Spinal cord (tissue), 10 donors: ENCODE results near the gene SLC8A1. TPM values are rescaled to one million over a fixed set of nuclear protein-coding genes. Genes with fewer than 3 reads are reported as not detected.

Source experiments
- DNase-seq, 6 donors: peaks; one replicate each; pipeline versions ENCODE4 v3.0.0 to v3.0.0-alpha.2; 2013 to 2015; ENCODE audit warnings: low spot score in 6 of 6, low read depth in 4 of 6
- H3K27ac ChIP-seq: one replicate; pipeline ENCODE4 v1.5.1; 2013; ENCODE audit warnings: low read depth, low read length, control low read depth
- H3K27me3 ChIP-seq: one replicate; pipeline ENCODE4 v1.6.1; 2013; ENCODE audit warnings: low read length; ENCODE audit not compliant: control insufficient read depth, insufficient read depth
- H3K36me3 ChIP-seq: one replicate; pipeline ENCODE4 v1.6.1; 2013; ENCODE audit warnings: low read length; ENCODE audit not compliant: control insufficient read depth, insufficient read depth
- H3K4me1 ChIP-seq: one replicate; pipeline ENCODE4 v1.6.1; 2013; ENCODE audit warnings: low read length; ENCODE audit not compliant: control insufficient read depth, insufficient read depth
- H3K4me3 ChIP-seq: one replicate; pipeline ENCODE4 v1.5.1; 2013; ENCODE audit warnings: low read depth, low read length, control low read depth
- H3K9me3 ChIP-seq: one replicate; pipeline ENCODE4 v1.6.1; 2013; ENCODE audit warnings: low read length; ENCODE audit not compliant: control insufficient read depth, insufficient read depth
- WGBS: methylation state at CpG from one replicate; pipeline ENCODE4 v1.1.5; 2013; ENCODE audit warnings: missing lambda C conversion rate; ENCODE audit not compliant: insufficient coverage; 5-methylcytosine and 5-hydroxymethylcytosine counted together
- polyA plus RNA-seq, 2 donors: library from polyadenylated mRNA; unstranded; fragments of 120-200 nt; gene quantifications; one replicate each; pipeline ENCODE4 v1.2.1, GENCODE V29; 2013; ENCODE audit not compliant: insufficient read length in 2 of 2
- total RNA-seq, 2 donors: library from RNA; depleted of rRNA in 1 of 2; stranded (reverse); fragments of 120-200 nt in 1 of 2; fragments of >200 nt in 1 of 2; gene quantifications; one replicate each; pipeline versions ENCODE4 v1.2.3 to v1.2.4, GENCODE V29; 2013 to 2014
- donor health status: healthy.

The SLC8A1 gene
- total and polyA plus RNA-seq, 4 donors: 21.9 to 137 (median 56.3) TPM

DNA sequence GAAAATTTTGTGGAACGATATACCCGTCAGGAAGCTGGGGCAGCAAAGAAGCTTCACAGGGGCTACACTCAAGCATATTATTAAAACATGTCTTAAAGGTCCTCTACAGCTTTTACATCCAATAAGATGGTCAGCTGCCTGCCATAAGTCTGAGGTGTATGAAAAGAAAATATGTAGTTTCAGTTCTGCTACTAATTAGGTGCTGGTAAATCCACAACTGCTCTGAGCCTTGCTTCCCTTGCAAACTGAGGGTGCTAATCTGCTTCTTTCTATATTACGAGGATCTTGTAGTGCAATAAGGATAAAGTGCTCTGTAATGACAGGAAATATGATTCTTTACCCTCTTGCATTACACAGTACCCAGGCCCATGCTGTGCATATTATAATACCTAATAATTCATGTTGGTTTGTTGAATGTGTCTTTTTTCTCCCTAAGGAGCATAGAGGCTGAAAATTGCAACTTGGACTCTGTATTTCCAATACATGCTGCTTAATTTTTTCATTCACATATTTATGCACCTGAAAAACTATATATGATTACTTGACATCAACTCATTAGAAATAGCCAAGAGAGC lies 14.5 kb upstream of the SLC8A1 start:
- H3K36me3 ChIP-seq: no peaks in the 10 kb centered on the region
- DNase-seq: peak in 1 of 6 donors; percentile 75
- H3K27ac ChIP-seq: no peak overlapping the region
- no CpG with 5 or more reads among the region's 3 CpGs for WGBS
- H3K9me3 ChIP-seq: no peaks in the 10 kb centered on the region
- H3K4me1 ChIP-seq: no peaks in the 10 kb centered on the region
- H3K4me3 ChIP-seq: no peak overlapping the region
- H3K27me3 ChIP-seq: no peaks in the 10 kb centered on the region

DNA sequence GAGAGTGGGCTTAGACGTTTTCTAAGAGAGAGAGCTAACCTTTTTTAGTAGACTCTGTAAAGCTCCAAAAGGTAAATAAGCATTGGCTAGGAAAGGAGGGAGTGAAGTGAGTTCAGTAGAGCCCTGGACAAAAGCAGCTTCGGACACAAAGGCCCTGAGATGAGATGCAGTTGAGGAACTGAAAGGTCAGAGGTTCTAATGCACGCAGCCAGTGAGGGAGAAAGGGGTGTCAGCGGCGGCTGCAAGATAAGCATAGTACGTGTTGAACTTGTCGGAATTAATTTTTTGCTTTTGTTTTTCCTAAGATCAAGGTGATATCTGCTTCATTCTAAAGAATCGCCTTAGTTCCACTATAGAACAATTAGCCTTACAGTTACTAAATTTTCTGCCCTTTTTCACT lies 11.2 kb upstream of the SLC8A1 start:
- no peak overlapping the region for H3K4me3 ChIP-seq
- 67% methylated on average over 7 of the region's 8 CpGs for WGBS

DNA sequence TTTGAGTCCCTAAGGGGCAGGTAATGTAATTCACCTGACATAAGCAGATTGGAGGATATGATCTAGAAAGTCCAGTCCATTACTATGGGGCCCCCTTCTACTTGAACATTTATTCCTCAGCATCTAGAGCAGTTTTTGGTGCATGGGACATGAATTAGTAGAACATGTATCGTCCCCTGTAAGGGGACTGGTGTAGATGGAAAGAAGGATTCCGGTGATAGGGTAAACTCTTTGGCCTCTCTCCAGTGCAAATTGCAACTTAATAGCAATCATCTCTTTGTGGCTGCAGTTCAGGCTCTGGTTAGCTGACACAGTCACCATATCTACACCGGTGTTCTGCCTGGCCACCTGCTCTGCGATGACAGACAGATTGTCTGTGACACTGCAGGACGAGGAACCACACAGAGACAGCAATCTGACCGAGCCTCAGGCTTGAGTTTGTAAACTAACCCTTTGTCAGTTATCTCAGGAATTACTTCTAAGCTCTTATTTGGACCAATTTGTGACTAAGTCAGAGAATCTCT lies 6.4 kb upstream of the SLC8A1 start:
- WGBS: 52% methylated on average over 5 of the region's 6 CpGs
- H3K36me3 ChIP-seq: no peaks in the 10 kb centered on the region

More for the DNA sequence above, 11.2 kb upstream of the SLC8A1 start:
- H3K36me3 ChIP-seq: no peaks in the 10 kb centered on the region
- no peaks in the 10 kb centered on the region for H3K27me3 ChIP-seq
- no peak for DNase-seq
- no peak overlapping the region for H3K27ac ChIP-seq
- no peaks in the 10 kb centered on the region for H3K9me3 ChIP-seq
- no peaks in the 10 kb centered on the region for H3K4me1 ChIP-seq

DNA sequence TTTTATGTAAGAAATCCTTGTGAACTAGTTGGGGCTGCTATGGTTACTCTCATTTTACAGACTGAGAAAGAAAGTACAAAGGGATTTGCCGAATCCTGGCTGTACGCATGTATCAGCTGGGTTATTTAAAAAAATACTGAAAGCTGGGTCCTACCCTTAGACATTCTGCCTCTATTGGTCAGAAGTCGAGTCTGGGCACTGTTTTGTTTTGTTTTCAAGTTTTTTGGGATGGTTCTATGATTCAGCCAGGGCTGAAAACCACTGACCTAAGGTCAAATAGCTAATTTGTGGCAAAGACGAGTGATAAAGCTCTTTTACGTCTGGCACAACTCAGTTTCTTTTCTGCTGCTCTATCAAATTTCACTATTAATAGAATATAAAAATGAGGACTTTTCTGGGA lies 5.9 kb upstream of the SLC8A1 start:
- no peak overlapping the region for H3K4me3 ChIP-seq

More for the DNA sequence above, 6.4 kb upstream of the SLC8A1 start:
- H3K4me1 ChIP-seq: no peaks in the 10 kb centered on the region
- no peaks in the 10 kb centered on the region for H3K9me3 ChIP-seq
- no peak overlapping the region for H3K4me3 ChIP-seq
- H3K27me3 ChIP-seq: no peaks in the 10 kb centered on the region
- no peak for DNase-seq
- H3K27ac ChIP-seq: no peak overlapping the region

DNA sequence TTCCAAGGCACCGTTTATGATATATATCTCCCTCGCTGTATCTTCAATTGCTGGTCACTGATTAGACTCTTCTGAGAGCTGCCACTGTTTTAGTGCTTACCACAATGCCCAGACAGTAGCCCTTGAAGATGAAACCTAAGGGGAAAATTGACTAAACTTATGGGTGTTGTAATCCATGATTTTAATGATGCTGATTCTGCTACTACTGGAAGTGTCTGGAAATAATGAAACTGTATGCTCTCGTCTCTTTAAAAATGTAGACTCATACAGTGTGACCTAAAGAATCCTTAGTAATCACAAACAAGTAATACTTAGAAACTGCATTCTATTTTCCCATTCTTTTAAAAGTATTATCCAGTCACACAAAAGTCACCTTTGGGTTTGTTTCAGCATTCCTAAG lies 5.5 kb upstream of the SLC8A1 start:
- WGBS: no CpG with 5 or more reads among the region's 3 CpGs
- no peak for DNase-seq
- no peaks in the 10 kb centered on the region for H3K36me3 ChIP-seq

More for the DNA sequence above, 5.9 kb upstream of the SLC8A1 start:
- Histone ChIP-seq H3K9me3 (no peaks in the 10 kb centered on the region), H3K36me3 (no peaks in the 10 kb centered on the region), H3K4me1 (no peaks in the 10 kb centered on the region), H3K27me3 (no peaks in the 10 kb centered on the region), H3K27ac (no peak overlapping the region)
- 27% methylated on average over 2 of the region's 5 CpGs for WGBS
- no peak for DNase-seq

DNA sequence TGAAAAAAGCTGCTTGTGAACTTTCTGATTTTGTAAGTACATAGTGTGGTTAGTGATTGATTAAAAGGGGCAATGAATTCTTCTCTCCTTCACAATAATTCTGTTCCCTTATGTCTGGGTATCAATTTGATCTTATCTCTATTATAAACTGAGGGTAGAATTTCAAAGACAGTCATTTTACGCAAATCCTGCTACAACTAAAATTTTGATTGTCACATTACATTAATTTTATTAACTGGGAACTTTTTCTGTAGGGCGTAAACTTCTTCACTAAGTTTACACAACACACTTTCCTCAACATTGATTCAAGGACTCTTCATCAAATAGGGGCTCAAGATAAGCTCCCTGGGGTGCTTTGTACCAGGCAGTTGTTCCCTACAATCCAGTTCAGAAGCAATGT lies 5.0 kb upstream of the SLC8A1 start:
- no peaks in the 10 kb centered on the region for H3K4me1 ChIP-seq
- H3K27ac ChIP-seq: no peak overlapping the region
- H3K9me3 ChIP-seq: peaks cover 1% of the 10 kb centered on the region
- no peak overlapping the region for H3K4me3 ChIP-seq
- no peaks in the 10 kb centered on the region for H3K27me3 ChIP-seq
- DNase-seq: no peak
- H3K36me3 ChIP-seq: no peaks in the 10 kb centered on the region
- WGBS: 100% methylated on average over 1 of the region's 2 CpGs

More for the DNA sequence above, 5.5 kb upstream of the SLC8A1 start:
- Histone ChIP-seq H3K9me3 (peaks cover 1% of the 10 kb centered on the region), H3K27ac (no peak overlapping the region), H3K4me3 (no peak overlapping the region), H3K27me3 (no peaks in the 10 kb centered on the region), H3K4me1 (no peaks in the 10 kb centered on the region)

DNA sequence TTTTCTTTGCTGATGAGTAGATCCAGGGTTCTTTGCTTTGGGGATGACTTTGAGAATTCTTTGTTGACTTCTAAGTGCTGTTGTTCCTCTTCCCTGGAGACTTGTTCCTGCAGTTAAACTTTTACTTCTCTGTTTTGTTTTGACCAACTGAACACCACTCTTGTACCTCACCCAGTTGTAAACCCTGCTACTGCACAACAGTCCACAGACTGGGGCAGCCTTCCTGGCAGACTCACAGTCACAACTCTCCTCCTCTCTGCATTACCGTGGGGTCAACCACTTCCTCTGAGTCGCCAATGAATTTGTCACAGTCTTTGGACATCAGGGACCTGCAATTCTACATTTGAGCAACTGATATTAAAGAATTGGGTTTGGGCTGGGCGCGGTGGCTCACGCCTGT lies 3.8 kb upstream of the SLC8A1 start:
- DNase-seq: no peak
- H3K4me3 ChIP-seq: no peak overlapping the region
- WGBS: no CpG with 5 or more reads among the region's 5 CpGs
- no peaks in the 10 kb centered on the region for H3K27me3 ChIP-seq
- no peak overlapping the region for H3K27ac ChIP-seq
- H3K36me3 ChIP-seq: no peaks in the 10 kb centered on the region
- peaks cover 4% of the 10 kb centered on the region for H3K4me1 ChIP-seq
- H3K9me3 ChIP-seq: peaks cover 1% of the 10 kb centered on the region

DNA sequence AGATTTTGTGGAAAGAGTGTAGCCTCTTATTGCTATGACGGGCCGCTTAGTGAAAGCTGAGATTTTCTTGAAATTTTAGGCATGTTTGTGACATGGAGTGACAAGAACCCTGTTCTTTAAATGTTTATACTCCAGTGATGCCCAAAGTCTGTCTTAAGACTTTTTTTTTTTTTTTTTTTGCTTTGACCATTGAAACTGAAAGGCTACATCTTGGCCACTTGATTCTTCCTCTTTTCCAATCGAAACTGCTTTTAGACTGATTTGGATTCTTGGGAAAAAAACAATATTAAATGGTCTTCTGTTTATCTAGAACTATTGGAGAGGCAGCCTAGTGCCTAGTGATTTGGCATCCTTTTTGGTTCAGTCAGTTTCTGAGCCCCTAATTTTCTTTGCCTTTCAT lies 2.4 kb upstream of the SLC8A1 start:
- peaks cover 4% of the 10 kb centered on the region for H3K4me1 ChIP-seq
- 63% methylated on average over 2 of the region's 3 CpGs for WGBS
- no peaks in the 10 kb centered on the region for H3K36me3 ChIP-seq
- peaks cover 1% of the 10 kb centered on the region for H3K9me3 ChIP-seq
- DNase-seq: no peak
- H3K27me3 ChIP-seq: no peaks in the 10 kb centered on the region
- no peak overlapping the region for H3K4me3 ChIP-seq
- H3K27ac ChIP-seq: no peak overlapping the region

DNA sequence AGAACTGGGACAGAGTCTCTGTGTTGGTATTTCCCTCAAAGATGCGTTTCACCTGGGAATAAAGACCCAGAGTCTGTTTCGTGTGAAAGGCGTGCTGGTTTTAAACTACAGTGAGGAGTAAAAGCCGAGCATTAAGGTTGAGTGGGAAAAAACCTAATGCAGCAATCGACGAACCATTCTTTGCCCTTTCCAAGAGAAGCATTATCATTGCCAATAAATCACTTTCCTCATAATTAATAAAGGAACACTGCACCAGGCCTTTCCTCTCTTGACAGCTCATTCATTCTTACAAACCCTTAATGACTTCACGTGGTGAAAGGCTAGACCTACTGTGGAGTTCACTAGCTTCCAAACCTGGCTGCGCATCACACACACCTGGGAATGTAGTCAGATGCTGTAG lies 896 bp upstream of the SLC8A1 start:
- H3K27me3 ChIP-seq: no peaks in the 10 kb centered on the region
- H3K4me1 ChIP-seq: peaks cover 4% of the 10 kb centered on the region
- H3K4me3 ChIP-seq: peak overlapping the region; percentile 54
- H3K27ac ChIP-seq: peak overlapping the region; percentile 74
- 50% methylated on average over 4 of the region's 8 CpGs for WGBS
- H3K9me3 ChIP-seq: peaks cover 1% of the 10 kb centered on the region
- DNase-seq: peak in 1 of 6 donors; percentile 63
- H3K36me3 ChIP-seq: no peaks in the 10 kb centered on the region

DNA sequence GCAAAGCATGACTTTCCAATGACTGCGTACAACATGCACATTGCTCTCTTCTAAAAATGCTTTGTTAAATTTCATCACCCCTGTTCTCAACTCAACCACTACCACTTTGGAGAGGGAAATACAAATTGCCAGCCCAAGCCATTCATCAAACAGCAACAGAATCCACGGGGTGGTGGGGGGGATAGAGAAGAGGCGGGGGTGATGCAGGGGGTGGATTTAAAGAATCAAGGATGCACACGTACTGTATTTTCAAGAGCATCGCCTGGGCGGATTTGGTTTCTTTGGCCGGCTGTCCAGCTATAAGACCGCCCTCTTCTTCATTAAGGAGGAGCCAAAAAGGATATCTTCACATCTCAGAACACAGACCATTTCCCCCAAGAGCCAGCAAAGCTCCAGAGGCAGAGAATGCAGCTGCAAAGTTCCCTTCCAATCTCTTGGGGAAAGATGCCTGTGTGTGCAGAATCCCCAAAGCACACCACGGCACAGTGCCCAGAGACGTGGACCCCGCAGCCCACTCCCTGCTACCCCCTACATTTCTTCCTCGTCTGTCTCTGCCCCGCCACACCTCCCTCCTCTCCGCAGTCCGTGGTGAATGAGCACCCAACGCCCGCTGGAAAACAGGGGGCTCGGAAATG lies 977 bp downstream of the SLC8A1 start:
- H3K27ac ChIP-seq: peak overlapping the region; percentile 94
- H3K27me3 ChIP-seq: no peaks in the 10 kb centered on the region
- H3K4me1 ChIP-seq: peaks cover 4% of the 10 kb centered on the region
- WGBS: 0% methylated on average over 14 of the region's 18 CpGs
- H3K4me3 ChIP-seq: peak overlapping the region; percentile 81
- DNase-seq: peak in 5 of 6 donors; percentile 55 to 93 (median 62)
- H3K9me3 ChIP-seq: peaks cover 1% of the 10 kb centered on the region
- H3K36me3 ChIP-seq: no peaks in the 10 kb centered on the region
